ENCODE data around the gene CLEC1B. TPM values are rescaled to one million over a fixed set of nuclear protein-coding genes. Genes with fewer than 3 reads are reported as not detected.

CLEC1B gene
- total RNA-seq, 1 donor from 2014 or later: not detected

Other genes with a start within 250 kb of the CLEC1B start
- 70.9 and 72.2 TPM in 2 replicates for gene CD69, start 238.2 kb downstream of the CLEC1B start, total RNA-seq
- gene KLRF1, start 171.6 kb downstream of the CLEC1B start, total RNA-seq: not detected in 2 replicates
- gene CLEC2B, start 129.8 kb downstream of the CLEC1B start, total RNA-seq: 5.0 and 5.1 TPM in 2 replicates
- not detected in 2 replicates for gene KLRF2, start 117.6 kb downstream of the CLEC1B start, total RNA-seq
- gene CLEC2A, start 66.8 kb downstream of the CLEC1B start, total RNA-seq: not detected in 2 replicates
- gene CLEC12A, start 27.7 kb downstream of the CLEC1B start, total RNA-seq: 0.30 and 0.32 TPM in 2 replicates
- not detected in 2 replicates for gene CLEC12B, start 11.5 kb upstream of the CLEC1B start, total RNA-seq
- not detected in 2 replicates for gene CLEC9A, start 31.6 kb upstream of the CLEC1B start, total RNA-seq
- not detected in 2 replicates for gene CLEC1A, start 99.9 kb upstream of the CLEC1B start, total RNA-seq
- not detected in 2 replicates for gene CLEC7A, start 131.1 kb upstream of the CLEC1B start, total RNA-seq
- not detected in 2 replicates for gene OLR1, start 173.0 kb upstream of the CLEC1B start, total RNA-seq
- not detected in 2 replicates for gene TMEM52B, start 179.9 kb upstream of the CLEC1B start, total RNA-seq
- gene GABARAPL1, start 213.8 kb upstream of the CLEC1B start, total RNA-seq: 4.0 and 5.2 TPM in 2 replicates

Measured in activated T-helper 2 cell treated with anti-CD3 and anti-CD28 coated beads, Interferon-gamma antibody, Interleukin-2, Interleukin-4, amounts not matched to agents 10 μg/mL and 5 μg/mL and 100 μg/mL, durations not matched to agents 14 hours and 24 hours and 36 hours (primary cell).